ENCODE data around the gene OR51E2.
"Not testable (repeated sequence)": the region's sequence is repeated elsewhere in the genome, so short reads cannot be mapped to it uniquely, and the experiment has no call there.

Gene OR51E2, protein sequence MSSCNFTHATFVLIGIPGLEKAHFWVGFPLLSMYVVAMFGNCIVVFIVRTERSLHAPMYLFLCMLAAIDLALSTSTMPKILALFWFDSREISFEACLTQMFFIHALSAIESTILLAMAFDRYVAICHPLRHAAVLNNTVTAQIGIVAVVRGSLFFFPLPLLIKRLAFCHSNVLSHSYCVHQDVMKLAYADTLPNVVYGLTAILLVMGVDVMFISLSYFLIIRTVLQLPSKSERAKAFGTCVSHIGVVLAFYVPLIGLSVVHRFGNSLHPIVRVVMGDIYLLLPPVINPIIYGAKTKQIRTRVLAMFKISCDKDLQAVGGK

DNA sequence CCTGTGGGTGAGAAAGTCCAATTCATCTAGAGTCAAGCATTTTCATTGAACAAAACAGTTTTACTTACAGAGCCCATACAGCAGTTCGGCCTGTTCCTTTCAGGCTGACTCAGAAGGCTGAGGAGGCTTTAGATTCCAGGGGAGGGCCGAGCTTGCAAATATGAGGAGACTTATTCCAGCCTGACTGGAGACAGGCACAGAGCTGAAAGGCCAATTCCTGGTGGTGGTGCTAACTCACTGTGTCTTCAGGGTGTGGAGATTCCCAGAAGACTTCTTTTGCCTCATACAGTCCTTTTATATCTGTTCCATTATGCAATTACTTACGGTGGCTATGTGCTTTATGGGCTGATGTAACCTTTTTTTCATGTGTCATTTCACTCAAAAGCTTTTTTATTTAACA is at the start of gene OR51E2:
Gene OR51E2, minus strand, starts transcription at position 269 of the 400 bp plus-strand sequence. CDS start 15,142 bp downstream, outside the sequence.
- DNase-seq (ENCODE audit: low read depth) = no peak

DNA sequence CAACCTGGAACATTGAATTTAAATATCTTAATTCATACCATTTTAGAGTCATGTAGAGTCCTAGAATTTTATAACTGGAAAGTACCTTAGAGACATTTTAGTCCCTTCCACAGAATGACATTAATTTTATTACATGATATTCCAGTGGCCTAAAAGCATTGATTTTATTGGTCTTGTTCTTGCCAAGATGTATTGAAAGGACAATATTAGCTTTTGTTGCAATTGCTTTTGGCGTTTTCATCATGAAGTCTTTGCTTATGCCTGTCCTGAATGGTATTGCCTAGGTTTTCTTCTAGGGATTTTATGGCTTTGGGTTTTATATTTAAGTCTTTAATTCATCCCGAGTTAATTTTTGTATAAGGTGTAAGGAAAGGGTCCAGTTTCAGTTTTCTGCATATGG is 43.1 kb upstream of the OR51E2 start:
- no peak for DNase-seq (ENCODE audit: low read depth)

DNA sequence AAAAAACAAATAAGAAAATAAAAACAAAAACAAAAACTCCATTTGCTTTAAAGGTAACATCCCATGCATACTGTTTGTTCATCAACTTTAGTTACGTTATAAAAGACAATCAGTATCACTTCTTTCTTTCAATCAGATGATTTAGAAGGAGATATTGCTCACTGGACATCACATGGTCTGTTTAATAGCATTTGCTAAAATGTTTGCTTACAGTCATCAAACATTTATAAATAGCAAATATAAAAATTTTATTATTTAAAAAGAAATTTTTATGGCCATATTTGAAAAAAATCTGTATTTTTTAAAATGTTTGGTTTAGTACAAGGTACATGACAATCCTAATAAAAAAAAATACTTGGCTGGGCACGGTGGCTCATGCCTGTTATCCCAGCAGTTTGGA is 29.5 kb upstream of the OR51E2 start:
- DNase-seq (ENCODE audit: low read depth) = no peak

DNA sequence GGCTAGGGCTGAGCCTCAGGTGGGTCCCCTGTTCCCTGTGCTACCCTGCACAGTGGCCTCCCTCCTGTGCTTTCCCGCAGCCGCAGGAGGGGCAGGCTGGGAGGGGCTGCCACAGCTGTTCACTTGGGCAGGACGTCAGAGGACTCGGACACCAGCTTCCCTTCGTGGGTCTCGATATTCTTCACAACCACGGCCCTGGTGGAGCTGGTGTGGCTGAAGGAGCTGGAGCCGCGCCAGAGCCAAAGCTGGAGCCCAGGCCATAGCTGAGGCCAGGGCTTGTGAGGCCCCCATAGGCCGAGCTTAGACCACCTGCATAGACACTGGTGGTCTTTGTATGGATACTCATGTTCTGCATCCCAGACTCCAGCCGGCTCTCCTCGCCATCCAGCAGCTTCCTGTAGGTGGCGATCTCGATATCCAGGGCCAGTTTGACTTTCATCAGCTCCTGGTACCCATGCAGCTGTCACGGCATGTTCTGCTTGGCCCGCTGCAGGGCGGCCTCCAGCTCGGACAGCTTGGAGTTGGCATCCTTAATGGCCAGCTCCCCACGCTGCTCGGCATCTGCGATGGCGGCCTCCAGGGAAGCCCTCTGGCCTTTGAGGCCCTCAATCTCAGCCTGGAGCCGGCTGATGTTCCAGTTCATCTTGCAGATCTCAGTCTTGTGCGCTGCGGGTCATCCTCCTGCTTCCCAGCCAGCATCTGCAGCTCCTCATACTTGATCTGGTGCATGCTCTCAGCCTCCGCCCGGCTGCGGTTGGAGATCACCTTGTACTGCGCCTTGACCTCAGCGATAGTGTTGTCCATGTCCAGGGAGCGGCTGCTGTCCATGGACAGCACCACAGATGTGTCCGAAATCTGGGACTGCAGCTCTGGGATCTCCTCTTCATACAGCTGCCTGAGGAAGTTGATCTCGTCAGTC is 25.2 kb upstream of the OR51E2 start:
- DNase-seq (ENCODE audit: low read depth) = not testable (repeated sequence)

DNA sequence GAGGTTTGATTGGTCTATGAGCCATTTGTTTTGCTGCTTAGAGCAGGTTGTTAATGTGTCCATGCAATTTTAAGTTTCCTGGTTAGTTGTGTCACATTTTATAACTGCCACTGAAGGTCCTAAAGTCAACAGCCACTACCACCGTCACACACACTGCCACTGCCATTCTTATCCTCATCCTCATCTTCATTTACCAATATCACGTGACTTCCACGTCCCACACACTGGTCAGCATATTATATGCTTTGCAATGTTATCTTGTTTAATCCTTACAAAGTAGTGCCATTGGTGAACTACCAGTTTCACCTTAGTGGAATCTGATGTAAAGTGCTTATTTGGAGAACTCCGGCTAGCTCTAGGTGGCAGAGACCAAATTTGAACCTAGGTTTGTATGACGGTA is 16.6 kb upstream of the OR51E2 start:
- no peak for DNase-seq (ENCODE audit: low read depth)

DNA sequence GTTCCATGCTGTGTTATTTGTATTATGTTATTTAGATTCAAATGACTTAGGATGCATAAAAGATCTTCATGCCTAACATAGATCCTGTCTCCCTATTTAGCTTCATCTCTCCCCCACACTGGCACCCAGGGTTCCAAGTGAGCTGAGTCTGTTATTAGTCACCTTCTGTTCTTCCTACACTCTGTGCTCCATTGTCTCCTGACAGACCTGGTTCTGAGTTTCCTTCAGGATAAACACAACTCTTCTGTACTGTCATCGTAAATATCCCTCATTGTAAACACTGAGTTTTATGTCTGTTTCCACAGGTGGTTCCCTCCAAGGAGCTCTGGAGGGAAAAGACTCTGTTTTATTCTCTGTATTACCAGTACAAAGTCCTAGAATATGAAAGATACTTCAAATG is 15.6 kb upstream of the OR51E2 start:
- no peak for DNase-seq (ENCODE audit: low read depth)

- no peak for DNase-seq (ENCODE audit: low read depth)
Observed at GRCh38 chr11:4704790-4705334, 7.2 kb upstream of the OR51E2 start.

GRCh38 chr11:4704054-4704789 is 6.6 kb upstream of the OR51E2 start, which contains the start of gene MMP26:
TSS of gene MMP26 (plus strand) at chr11:4704784.
- DNase-seq (ENCODE audit: low read depth) = no peak

- no peak for DNase-seq (ENCODE audit: low read depth)
Observed at GRCh38 chr11:4700436-4700820, 2.8 kb upstream of the OR51E2 start.

- DNase-seq (ENCODE audit: low read depth) = no peak
Observed at GRCh38 chr11:4699697-4700435, 2.2 kb upstream of the OR51E2 start.

- no peak for DNase-seq (ENCODE audit: low read depth)
Observed at GRCh38 chr11:4695442-4695841, 2.2 kb downstream of the OR51E2 start.

- no peak for DNase-seq (ENCODE audit: low read depth)
Observed at GRCh38 chr11:4684631-4685285, 12.9 kb downstream of the OR51E2 start.

DNA sequence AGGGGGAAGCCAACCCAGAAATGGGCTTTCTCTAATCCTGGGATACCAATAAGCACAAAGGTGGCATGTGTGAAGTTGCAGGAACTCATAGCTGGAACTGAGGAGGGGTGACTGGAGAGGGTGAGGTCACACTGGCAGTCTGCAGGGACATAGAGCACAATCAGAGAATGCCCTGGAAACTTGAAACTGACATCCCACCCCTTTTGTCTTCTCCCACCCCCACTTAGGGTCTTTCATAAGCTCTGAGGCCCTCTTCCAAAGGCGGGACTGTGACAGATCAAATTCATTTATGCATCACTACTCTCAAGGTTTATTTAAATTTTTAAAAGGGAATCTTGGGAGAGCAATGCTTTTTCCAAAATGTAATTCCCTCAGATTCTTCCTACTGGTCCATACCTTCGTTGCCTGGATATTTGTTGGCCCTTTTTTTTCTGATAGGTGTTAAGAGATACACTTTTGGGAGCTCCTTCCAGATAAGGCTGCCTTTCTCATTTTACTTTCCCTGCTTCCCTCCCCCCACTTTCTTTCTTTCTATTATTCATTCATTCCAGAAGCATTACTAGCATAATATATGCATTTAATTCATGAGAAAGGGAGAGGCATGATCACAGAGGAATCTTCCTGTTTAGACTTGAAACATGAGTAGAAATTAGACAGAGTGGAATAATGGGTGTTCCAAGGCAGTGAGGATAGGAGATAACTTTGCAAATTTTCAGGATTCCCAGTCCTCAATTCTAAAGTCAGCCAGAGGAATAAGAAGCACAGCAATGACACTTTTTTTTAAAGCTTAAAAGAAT is 14.8 kb downstream of the OR51E2 start:
- no peak for DNase-seq (ENCODE audit: low read depth)

DNA sequence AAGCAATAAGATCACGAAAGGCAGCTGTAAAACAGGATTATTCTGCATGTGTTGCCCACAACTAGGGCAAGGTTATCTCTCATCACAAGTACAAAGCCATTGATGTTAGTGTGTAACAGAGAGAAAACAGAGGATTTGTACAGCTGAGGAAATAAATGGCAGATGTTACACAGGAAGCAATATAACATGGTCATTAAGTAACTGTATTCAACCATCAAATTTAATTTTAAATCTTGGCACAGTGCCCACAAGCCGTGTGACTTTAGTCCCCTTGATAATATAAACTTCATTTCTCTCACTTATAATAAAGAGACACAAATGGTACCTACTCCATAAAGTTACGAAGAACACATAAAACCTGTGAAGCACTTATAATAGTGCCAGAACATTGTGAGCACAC is 17.3 kb downstream of the OR51E2 start:
- DNase-seq (ENCODE audit: low read depth) = no peak

DNA sequence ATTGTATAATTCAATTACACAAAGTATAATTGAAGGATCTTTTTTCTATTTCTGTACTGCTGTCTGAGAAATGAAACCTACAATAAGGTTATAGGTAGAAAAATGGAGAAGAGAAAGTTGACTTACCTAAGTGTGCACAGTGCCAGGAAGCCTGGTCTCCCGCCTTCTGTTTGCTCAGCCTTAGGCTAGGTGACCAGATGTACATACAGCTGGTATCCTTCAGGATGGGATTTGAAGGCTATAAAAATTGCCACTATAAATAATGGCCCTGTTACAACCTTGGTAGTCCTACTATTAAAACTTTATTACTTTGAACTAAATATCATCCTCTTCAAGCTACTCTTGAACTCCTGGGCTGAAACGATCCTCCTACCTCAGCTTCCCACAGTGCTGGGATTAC is 19.7 kb downstream of the OR51E2 start:
- no peak for DNase-seq (ENCODE audit: low read depth)

DNA sequence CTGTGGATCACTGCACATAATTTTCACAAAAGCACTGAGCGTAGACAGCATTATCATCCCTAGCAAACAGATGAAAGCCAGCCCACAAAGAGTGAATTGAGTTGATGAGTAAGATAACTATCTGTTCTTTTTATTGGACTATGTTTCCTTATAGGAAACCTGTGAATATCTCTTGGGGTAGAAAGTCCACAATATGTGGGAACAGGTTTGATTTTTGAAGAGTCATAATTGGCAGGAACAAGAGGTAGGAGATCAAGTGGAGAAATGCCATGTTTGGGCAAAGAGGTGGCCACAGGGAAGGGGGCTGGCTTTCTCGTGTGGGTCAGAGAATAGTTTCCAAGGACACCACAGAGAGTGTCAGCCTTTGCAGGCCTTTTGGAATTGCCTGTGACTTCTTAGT is 23.9 kb downstream of the OR51E2 start:
- no peak for DNase-seq (ENCODE audit: low read depth)

GRCh38 chr11:4672470-4672869 is 25.2 kb downstream of the OR51E2 start:
- DNase-seq (ENCODE audit: low read depth) = peak; percentile 70

GRCh38 chr11:4671741-4672140 is 25.9 kb downstream of the OR51E2 start:
- no peak for DNase-seq (ENCODE audit: low read depth)

- no peak for DNase-seq (ENCODE audit: low read depth)
Observed at GRCh38 chr11:4665424-4665823, 32.2 kb downstream of the OR51E2 start.

DNA sequence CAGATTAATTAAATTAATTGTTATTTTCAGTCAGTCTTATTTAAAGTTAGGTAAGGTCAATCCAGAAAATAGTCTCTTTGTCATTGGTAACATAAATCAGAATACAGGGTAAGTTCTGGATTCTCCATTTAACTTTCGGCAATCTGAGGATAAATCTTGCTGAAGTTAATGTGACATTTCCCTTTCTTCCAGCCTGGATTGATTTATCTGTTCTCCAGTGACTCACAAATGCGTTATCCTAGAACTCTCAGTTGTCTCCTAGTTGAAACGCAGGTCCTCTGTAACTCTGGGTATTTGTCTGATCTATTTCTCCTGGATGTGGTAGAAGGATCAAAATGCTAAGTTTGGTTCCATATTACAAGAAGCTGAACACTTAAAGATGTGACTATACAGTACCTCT is 32.9 kb downstream of the OR51E2 start:
- no peak for DNase-seq (ENCODE audit: low read depth)
